Neural progenitor cell (in vitro differentiated cells): ENCODE results near the gene MISP3.

Source experiments
- CTCF ChIP-seq: fragments of 200-600 bp; sonication (generic); IDR thresholded peaks from 2 replicates; pipeline ENCODE4 v1.5.1; 2017; ENCODE audit warnings: antibody characterized with exemption, mild to moderate bottlenecking
- EZH2 ChIP-seq: fragments of 200-600 bp; sonication (generic); IDR thresholded peaks from 2 replicates; pipeline ENCODE4 v1.6.1; 2017; ENCODE audit warnings: antibody characterized with exemption, mild to moderate bottlenecking, moderate library complexity
- EZH2phosphoT487 ChIP-seq: fragments of 200-600 bp; sonication (generic); IDR thresholded peaks from 2 replicates; pipeline ENCODE4 v1.6.1; 2017; ENCODE audit warnings: antibody characterized with exemption

GRCh38 chr19:14028901-14029300, 43.7 kb upstream of the MISP3 start:
- TF ChIP-seq EZH2 (no peak), EZH2phosphoT487 (no peak), CTCF (no peak)
